Activated B cell treated with CpG ODN at 0.5 μM for 24 hours (primary cell): ENCODE results near the gene MET. TPM values are rescaled to one million over a fixed set of nuclear protein-coding genes. Genes with fewer than 3 reads are reported as not detected.

ENCODE experiments used
- ATAC-seq: fragments of 200-7000 bp; cut with Tn5 transposase; one replicate; pipeline ENCODE4 v1.10.0; 2021; ENCODE audit warnings: low read depth, mild to moderate bottlenecking, moderate library complexity
- CTCF ChIA-PET: fragments of 350-600 bp; sonication (Branson Sonifier 250); formaldehyde crosslinking; loops from one replicate; lab custom pipeline; 2021; ENCODE audit warnings: antibody characterized with exemption; lab: Charles Lee
- POLR2A ChIA-PET: fragments of 350-600 bp; sonication (Branson Sonifier 250); formaldehyde crosslinking; loops from one replicate; lab custom pipeline; 2021; ENCODE audit warnings: antibody characterized with exemption; lab: Charles Lee
- DNase-seq: peaks from one replicate; pipeline ENCODE4 v3.0.0; 2022
- H3K27ac Mint-ChIP-seq: one replicate; pipeline ENCODE4 v1.8.0; 2020; ENCODE audit warnings: mixed read lengths
- H3K27me3 Mint-ChIP-seq: one replicate; pipeline ENCODE4 v1.8.0; 2021; ENCODE audit warnings: mixed read lengths
- H3K36me3 Mint-ChIP-seq: one replicate; pipeline ENCODE4 v1.8.0; 2021; ENCODE audit warnings: low read depth, mixed read lengths
- H3K4me1 Mint-ChIP-seq: one replicate; pipeline ENCODE4 v1.8.0; 2021; ENCODE audit warnings: mixed read lengths
- H3K4me3 Mint-ChIP-seq: one replicate; pipeline ENCODE4 v1.8.0; 2020; ENCODE audit warnings: mild to moderate bottlenecking, mixed read lengths
- H3K9me3 Mint-ChIP-seq: one replicate; pipeline ENCODE4 v1.8.0; 2020; ENCODE audit warnings: mixed read lengths
- intact Hi-C: fragments of 100-400 bp; cut with micrococcal nuclease; formaldehyde crosslinking; loops from one replicate; pipeline ENCODE4 v1.15.1; 2024
- total RNA-seq: library from RNA; stranded (reverse); gene quantifications from 2 replicates; pipeline ENCODE4 v1.2.3, GENCODE V29; 2022
- TF ChIP-seq, protein P1 (sequence below): fragments of 200-600 bp; IDR thresholded peaks from one replicate; pipeline ENCODE4 v1.8.0; 2022; ENCODE audit warnings: antibody characterized with exemption, mild to moderate bottlenecking

MET gene
- total RNA-seq, 1 donor from 2014 or later: 1.1 TPM

DNA sequence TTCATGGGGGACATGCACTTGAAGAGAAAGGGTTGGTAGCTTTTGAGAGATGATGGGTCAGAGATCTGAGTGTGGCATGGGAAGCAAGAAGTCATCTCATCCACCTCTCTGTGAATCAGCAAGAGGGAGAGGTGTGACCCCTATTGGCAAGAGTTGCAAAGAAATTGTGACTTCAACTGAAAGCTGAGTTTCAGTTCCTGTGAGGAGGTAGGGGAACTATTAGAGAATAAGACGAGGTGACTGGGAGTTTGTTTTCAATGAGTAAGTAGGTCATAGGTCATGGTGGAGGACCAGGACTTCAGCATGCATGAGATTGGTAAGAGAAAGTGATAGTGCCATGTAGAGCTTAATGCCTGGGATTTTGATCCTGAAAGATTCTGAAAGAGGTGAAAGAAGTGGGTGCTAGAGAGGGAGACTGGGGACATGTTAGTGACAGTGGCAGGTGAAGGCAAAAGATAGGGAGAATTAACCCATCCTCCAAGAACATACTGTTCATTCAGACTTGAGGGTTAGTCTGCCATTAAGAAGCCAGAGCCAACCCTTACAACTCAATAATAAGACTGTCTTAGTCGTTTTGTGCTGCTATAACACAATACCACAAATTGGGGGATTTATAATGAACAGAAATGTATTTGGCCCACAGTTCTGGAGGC lies 114.9 kb downstream of the MET start:
- TF ChIP-seq, protein P1, sequence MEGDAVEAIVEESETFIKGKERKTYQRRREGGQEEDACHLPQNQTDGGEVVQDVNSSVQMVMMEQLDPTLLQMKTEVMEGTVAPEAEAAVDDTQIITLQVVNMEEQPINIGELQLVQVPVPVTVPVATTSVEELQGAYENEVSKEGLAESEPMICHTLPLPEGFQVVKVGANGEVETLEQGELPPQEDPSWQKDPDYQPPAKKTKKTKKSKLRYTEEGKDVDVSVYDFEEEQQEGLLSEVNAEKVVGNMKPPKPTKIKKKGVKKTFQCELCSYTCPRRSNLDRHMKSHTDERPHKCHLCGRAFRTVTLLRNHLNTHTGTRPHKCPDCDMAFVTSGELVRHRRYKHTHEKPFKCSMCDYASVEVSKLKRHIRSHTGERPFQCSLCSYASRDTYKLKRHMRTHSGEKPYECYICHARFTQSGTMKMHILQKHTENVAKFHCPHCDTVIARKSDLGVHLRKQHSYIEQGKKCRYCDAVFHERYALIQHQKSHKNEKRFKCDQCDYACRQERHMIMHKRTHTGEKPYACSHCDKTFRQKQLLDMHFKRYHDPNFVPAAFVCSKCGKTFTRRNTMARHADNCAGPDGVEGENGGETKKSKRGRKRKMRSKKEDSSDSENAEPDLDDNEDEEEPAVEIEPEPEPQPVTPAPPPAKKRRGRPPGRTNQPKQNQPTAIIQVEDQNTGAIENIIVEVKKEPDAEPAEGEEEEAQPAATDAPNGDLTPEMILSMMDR: no peak
- H3K4me1 Mint-ChIP-seq: no peaks in the 10 kb centered on the region
- intact Hi-C loops: loop anchor here (1.0 to 5.0 kb wide), 7 partner anchors 95 to 622 kb away; partner anchors contain the start of gene CAV1
- no peak overlapping the region for H3K27ac Mint-ChIP-seq
- DNase-seq (no peak), ATAC-seq (peak; percentile 97)
- ChIA-PET CTCF (interaction anchor here (0.6 to 5.6 kb wide), 18 partner anchors 8 to 613 kb away, joined by 3 to 79 read pairs (median 4); partner anchors contain the start of gene MET), POLR2A (interaction anchor here (0.9 to 1.1 kb wide), 3 partner anchors 115 to 197 kb away, joined by 3 to 5 read pairs (median 3); partner anchors contain the start of gene MET)
- peaks cover 2% of the 10 kb centered on the region for H3K27me3 Mint-ChIP-seq
- no peak overlapping the region for H3K4me3 Mint-ChIP-seq
- no peaks in the 10 kb centered on the region for H3K9me3 Mint-ChIP-seq
- no peaks in the 10 kb centered on the region for H3K36me3 Mint-ChIP-seq

DNA sequence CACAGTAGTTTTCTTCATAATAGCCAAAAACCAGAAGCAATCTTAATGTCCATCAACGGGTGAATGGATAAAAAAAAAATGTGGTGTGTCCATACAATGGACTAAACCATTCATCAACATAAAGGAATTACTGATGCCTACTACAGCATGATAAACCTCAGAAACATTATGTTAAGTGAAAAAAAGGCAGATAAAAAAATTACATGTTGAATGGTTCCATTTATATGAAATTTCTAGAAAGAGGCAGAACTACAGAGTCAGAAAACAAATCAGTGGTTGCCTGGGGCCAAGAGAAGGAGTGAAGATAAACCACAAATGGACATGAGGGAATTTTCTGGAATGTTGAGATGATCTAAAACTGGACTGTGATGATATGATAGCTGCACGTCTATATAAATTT lies 115.9 kb downstream of the MET start:
- no peak for DNase-seq
- no peak overlapping the region for H3K27ac Mint-ChIP-seq
- no peak overlapping the region for H3K4me3 Mint-ChIP-seq
- peaks cover 2% of the 10 kb centered on the region for H3K27me3 Mint-ChIP-seq
- ChIA-PET CTCF (interaction anchor here (1.3 kb wide), 1 partner anchor 196 kb away, joined by 4 read pairs; no protein-coding TSS in a partner anchor), POLR2A (no interaction called here)
- ATAC-seq: no peak
- no peaks in the 10 kb centered on the region for H3K9me3 Mint-ChIP-seq
- TF ChIP-seq, protein P1: no peak
- no peaks in the 10 kb centered on the region for H3K36me3 Mint-ChIP-seq
- intact Hi-C loops: loop anchor here (1.0 to 5.0 kb wide), 5 partner anchors 96 to 623 kb away; partner anchors contain the start of gene CAV1
- no peaks in the 10 kb centered on the region for H3K4me1 Mint-ChIP-seq

DNA sequence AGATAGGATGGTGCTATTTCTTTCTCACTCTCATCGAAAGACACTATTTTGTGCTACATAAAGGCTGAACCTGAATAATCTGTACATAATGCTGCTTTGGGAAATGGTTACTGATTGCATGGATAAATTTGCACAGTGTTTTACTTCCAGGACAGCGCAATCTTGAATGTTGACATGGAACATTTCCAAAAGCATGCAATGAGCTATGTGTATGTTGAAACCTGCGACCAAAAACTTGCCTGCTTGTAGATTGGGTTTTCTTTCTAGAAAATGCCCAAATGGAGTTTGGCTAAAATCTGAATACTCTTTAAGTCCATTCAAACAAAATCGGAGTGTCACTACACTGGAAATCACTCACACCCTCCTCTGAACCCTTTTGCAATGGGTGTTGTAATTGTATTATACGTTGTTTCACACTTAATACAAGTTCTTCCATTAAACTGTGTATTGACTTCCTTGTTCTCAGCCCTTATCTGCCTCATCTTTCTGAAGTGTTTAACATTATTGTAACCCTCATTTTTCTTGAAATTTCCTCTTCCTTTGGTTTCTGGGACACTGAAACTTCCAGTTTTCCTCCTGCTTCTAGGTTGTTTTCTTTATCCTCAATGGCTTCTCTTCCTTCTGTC lies 116.7 kb downstream of the MET start:
- POLR2A ChIA-PET: no interaction called here
- Mint-ChIP-seq H3K4me3 (no peak overlapping the region), H3K27ac (no peak overlapping the region), H3K4me1 (no peaks in the 10 kb centered on the region), H3K27me3 (peaks cover 2% of the 10 kb centered on the region), H3K36me3 (no peaks in the 10 kb centered on the region), H3K9me3 (no peaks in the 10 kb centered on the region)
- TF ChIP-seq, protein P1: no peak
- DNase-seq (no peak), ATAC-seq (no peak)
- intact Hi-C loops: loop anchor here (5.0 kb wide), 2 partner anchors 96 to 261 kb away; partner anchors contain the start of gene CAV1
- CTCF ChIA-PET: interaction anchor here (1.3 kb wide), 1 partner anchor 197 kb away, joined by 4 read pairs; no protein-coding TSS in a partner anchor

DNA sequence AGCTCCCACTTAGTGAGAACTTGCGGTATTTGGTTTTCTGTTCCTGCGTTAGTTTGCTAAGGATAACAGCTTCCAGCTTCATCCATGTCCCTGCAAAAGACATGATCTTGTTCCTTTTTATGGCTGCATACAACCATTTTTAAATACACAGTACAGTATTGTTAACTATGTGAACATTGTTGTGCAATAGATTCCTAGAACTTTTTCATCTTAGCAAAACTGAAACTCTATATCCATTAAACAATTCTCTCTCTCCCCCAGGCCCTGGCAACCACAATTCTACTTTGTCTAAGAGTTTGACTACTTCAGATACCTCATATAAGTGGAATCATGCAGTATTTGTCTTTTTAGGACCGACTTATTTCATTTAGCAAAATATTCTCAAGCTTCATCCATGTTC lies 118.0 kb downstream of the MET start:
- H3K27ac Mint-ChIP-seq: no peak overlapping the region

More for the DNA sequence above, 118.0 kb downstream of the MET start:
- TF ChIP-seq, protein P1: no peak
- ChIA-PET CTCF (no interaction called here), POLR2A (no interaction called here)
- ATAC-seq (no peak), DNase-seq (no peak)
- no peaks in the 10 kb centered on the region for H3K36me3 Mint-ChIP-seq
- H3K4me1 Mint-ChIP-seq: no peaks in the 10 kb centered on the region
- intact Hi-C loops: no loop called here
- no peaks in the 10 kb centered on the region for H3K9me3 Mint-ChIP-seq
- H3K4me3 Mint-ChIP-seq: no peak overlapping the region
- H3K27me3 Mint-ChIP-seq: peaks cover 2% of the 10 kb centered on the region
